Endothelial cell of umbilical vein (primary cell): ENCODE data around the gene AGXT.

Experiments
- CTCF ChIP-seq, 2 donors: IDR thresholded peaks; 1 replicate in 1 of 2; 2 replicates in 1 of 2; pipeline ENCODE4 v1.5.1; 2011; ENCODE audit warnings: low read length in 2 of 2, mild to moderate bottlenecking in 2 of 2, moderate library complexity in 2 of 2, control low read depth in 1 of 2, inconsistent platforms in 1 of 2, low read depth in 1 of 2; ENCODE audit not compliant: insufficient read depth in 1 of 2; ENCODE audit errors: extremely low read depth in 1 of 2
- EZH2 ChIP-seq: IDR thresholded peaks from 2 replicates; pipeline ENCODE4 v1.6.1; 2012; ENCODE audit warnings: borderline replicate concordance, low read depth, mild to moderate bottlenecking, moderate library complexity, low read length, inconsistent platforms; ENCODE audit not compliant: severe bottlenecking
- FOS ChIP-seq: IDR thresholded peaks from 2 replicates; pipeline ENCODE4 v1.6.1; 2011; ENCODE audit warnings: mild to moderate bottlenecking, low read length, moderate library complexity, borderline replicate concordance; ENCODE audit not compliant: insufficient read depth
- GATA2 ChIP-seq: IDR thresholded peaks from 2 replicates; pipeline ENCODE4 v1.7.0; 2011; ENCODE audit warnings: low read depth, mild to moderate bottlenecking, moderate library complexity, mixed read lengths, low read length; ENCODE audit not compliant: insufficient read length, insufficient read depth
- JUN ChIP-seq: IDR thresholded peaks from 2 replicates; pipeline ENCODE4 v1.6.1; 2011; ENCODE audit warnings: borderline replicate concordance, low read depth; ENCODE audit not compliant: insufficient read length, insufficient read depth
- MAX ChIP-seq: IDR thresholded peaks from 2 replicates; pipeline ENCODE4 v1.6.1; 2011; ENCODE audit not compliant: insufficient read depth, insufficient read length
- MYC ChIP-seq: IDR thresholded peaks from one replicate; pipeline ENCODE4 v1.6.1; 2011; ENCODE audit warnings: mild to moderate bottlenecking, low read depth, low read length
- POLR2A ChIP-seq: IDR thresholded peaks from 2 replicates; pipeline ENCODE4 v1.6.1; 2012; ENCODE audit warnings: low read depth, mild to moderate bottlenecking, control low read depth, low read length
- POLR2AphosphoS5 ChIP-seq: IDR thresholded peaks from 2 replicates; pipeline ENCODE4 v1.6.1; 2012; ENCODE audit warnings: low read depth, mild to moderate bottlenecking, control low read depth, low read length, moderate library complexity; ENCODE audit not compliant: insufficient read depth

- no peak for TF ChIP-seq POLR2A
- TF ChIP-seq EZH2: no peak
- no peak for TF ChIP-seq CTCF (IDR thresholded peaks at IDR 0.05; ENCODE audit: extremely low read depth in 1 of 2, insufficient read depth in 1 of 2, low read depth in 1 of 2, low read length in 2 of 2)
- TF ChIP-seq POLR2AphosphoS5: no peak
- TF ChIP-seq FOS: no peak
- TF ChIP-seq JUN: no peak
- no peak for TF ChIP-seq MYC
- no peak for TF ChIP-seq MAX
- no peak for TF ChIP-seq GATA2
These were observed 20.8 kb upstream of the AGXT start for GRCh38 chr2:240847817-240848216.
